ENCODE results near the gene PLCL2. TPM values are rescaled to one million over a fixed set of nuclear protein-coding genes. Genes with fewer than 3 reads are reported as not detected.

Gene PLCL2
- total and polyA plus RNA-seq, 2 donors, result 7.0 to 17.8 TPM

DNA sequence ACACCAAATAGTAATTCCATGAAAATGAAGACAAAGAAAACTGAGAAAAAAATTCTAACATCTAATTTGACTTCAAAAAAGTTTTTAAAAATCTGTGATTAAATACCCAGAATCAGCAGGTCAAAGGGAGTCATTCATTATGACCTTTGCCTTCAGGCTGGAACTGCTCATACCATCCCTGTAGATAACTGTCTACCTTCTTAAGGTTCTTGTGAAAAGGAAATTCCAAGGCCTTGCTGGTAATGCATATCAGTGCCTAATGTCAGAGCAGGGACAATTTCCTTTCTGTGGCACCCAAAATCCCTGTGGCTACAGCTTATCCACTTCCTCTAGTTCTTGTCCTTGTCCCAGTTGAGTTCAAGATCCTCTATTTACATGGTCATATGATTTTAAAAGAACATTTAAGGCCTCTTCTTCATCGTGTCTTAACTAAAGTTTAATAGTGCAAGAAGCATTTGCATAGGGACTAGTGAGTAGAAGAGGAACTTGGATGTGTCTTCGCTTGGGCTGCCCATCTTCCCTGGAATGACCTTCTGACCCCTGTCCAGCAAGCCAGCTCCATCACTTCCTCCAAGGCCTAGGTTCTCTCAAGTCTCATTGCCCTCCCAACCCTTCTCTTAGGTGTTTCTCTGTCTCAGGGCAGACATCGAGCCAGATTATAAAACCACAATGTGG, 8.7 kb upstream of the PLCL2 start:
- no peaks in the 10 kb centered on the region for H3K4me1 ChIP-seq (ENCODE audit: control insufficient read depth in 2 of 2, insufficient read depth in 2 of 2, low read length in 2 of 2)
- no peak overlapping the region for H3K27ac ChIP-seq (ENCODE audit: low read depth in 1 of 2, low read length in 1 of 2)
- no peaks in the 10 kb centered on the region for H3K36me3 ChIP-seq (ENCODE audit: control insufficient read depth in 2 of 2, insufficient read depth in 2 of 2, low read length in 1 of 2)
- H3K27me3 ChIP-seq (ENCODE audit: control insufficient read depth in 2 of 2, insufficient read depth in 1 of 2, low read length in 1 of 2), result no peaks in the 10 kb centered on the region
- H3K4me3 ChIP-seq (ENCODE audit: low read length in 2 of 2), result no peak overlapping the region
- H3K9me3 ChIP-seq (ENCODE audit: control insufficient read depth in 2 of 2, insufficient read depth in 1 of 2, low read length in 1 of 2), result no peaks in the 10 kb centered on the region
- DNase-seq (ENCODE audit: low read depth in 6 of 9, low spot score in 9 of 9), result no peak
- 76% methylated on average over 3 of the region's 3 CpGs for WGBS

DNA sequence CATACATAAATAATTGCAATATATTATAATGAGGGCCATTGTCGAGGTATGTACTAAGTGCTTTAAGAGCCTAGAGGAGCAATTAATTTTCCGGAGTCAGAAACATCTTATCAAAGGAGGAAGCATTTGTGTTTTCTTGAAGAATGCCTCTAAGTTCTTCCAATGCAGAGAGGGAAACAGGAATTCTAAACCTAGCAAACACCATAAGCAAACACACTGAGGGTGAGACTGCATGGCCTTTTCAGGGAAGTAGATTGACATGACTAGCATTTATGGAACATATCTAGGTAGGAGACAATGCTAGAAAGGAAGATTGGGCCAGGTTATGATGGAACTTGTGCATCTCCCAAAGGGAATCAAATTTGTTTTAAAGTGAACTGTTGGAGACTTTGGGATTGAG, 7.2 kb upstream of the PLCL2 start:
- H3K9me3 ChIP-seq (ENCODE audit: control insufficient read depth in 2 of 2, insufficient read depth in 1 of 2, low read length in 1 of 2), result no peaks in the 10 kb centered on the region
- no peaks in the 10 kb centered on the region for H3K27me3 ChIP-seq (ENCODE audit: control insufficient read depth in 2 of 2, insufficient read depth in 1 of 2, low read length in 1 of 2)
- H3K27ac ChIP-seq (ENCODE audit: low read depth in 1 of 2, low read length in 1 of 2), result no peak overlapping the region
- H3K4me3 ChIP-seq (ENCODE audit: low read length in 2 of 2), result no peak overlapping the region
- H3K4me1 ChIP-seq (ENCODE audit: control insufficient read depth in 2 of 2, insufficient read depth in 2 of 2, low read length in 2 of 2), result no peaks in the 10 kb centered on the region
- H3K36me3 ChIP-seq (ENCODE audit: control insufficient read depth in 2 of 2, insufficient read depth in 2 of 2, low read length in 1 of 2), result no peaks in the 10 kb centered on the region
- DNase-seq (ENCODE audit: low read depth in 6 of 9, low spot score in 9 of 9), result no peak
- WGBS, result 95% methylated on average over 2 of the region's 2 CpGs

DNA sequence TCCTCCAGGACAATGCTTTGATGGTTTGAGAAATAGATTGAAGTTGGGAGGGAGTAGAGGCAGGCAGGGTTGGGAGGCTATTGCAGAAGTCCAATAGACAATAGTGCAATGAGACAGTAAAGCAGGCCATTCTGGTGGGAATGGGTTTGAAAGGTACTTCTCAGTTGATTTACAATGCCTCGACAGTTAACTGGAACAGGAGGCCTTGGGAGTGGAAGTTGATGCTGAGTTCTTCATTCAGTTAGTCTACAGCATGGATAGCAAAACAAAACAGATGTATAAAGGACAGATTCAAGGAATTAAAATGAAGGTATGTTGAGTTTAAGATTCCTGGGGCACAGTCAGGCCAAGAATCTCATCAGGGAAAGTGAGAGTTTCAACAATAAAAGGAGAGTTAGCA, 6.8 kb upstream of the PLCL2 start:
- Histone ChIP-seq H3K27me3 (ENCODE audit: control insufficient read depth in 2 of 2, insufficient read depth in 1 of 2, low read length in 1 of 2) (no peaks in the 10 kb centered on the region), H3K27ac (ENCODE audit: low read depth in 1 of 2, low read length in 1 of 2) (no peak overlapping the region), H3K4me1 (ENCODE audit: control insufficient read depth in 2 of 2, insufficient read depth in 2 of 2, low read length in 2 of 2) (no peaks in the 10 kb centered on the region), H3K36me3 (ENCODE audit: control insufficient read depth in 2 of 2, insufficient read depth in 2 of 2, low read length in 1 of 2) (no peaks in the 10 kb centered on the region), H3K9me3 (ENCODE audit: control insufficient read depth in 2 of 2, insufficient read depth in 1 of 2, low read length in 1 of 2) (no peaks in the 10 kb centered on the region), H3K4me3 (ENCODE audit: low read length in 2 of 2) (no peak overlapping the region)
- DNase-seq (ENCODE audit: low read depth in 6 of 9, low spot score in 9 of 9), result no peak
- 95% methylated on average over 1 of the region's 1 CpG for WGBS

DNA sequence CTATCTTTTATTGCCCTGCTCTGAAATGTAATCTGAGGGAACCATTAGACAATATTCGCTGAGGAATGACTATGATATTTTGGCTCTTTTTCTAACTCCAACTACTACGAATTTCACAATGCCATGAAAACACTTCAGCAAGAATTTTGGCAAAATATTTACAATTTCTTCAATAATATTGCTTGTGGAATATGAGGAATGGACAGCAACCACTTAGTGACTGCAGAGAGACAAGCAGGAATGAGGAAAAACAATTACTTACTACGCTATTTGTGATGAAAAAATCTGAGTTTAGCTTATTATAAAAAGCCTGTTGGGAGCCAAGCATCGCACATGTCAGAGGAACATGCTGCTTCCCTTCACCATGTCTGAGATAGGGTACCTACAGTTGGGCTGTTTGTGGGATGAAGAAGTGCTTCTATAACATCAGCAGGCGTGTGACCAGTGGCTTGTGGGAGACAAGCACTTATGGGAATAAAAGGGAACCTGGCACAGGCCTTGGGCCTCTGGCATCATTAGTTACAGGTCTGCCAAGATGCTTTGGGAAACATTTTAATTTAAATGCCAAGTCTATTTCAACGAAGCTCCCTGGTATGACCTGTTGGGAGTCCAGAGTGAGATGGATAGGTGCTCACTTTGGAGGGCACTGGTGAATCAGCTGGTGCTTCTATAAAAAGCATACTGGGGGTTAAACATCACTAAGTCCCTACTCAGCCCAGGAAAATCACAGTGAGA, 2.7 kb upstream of the PLCL2 start:
- no peak overlapping the region for H3K27ac ChIP-seq (ENCODE audit: low read depth in 1 of 2, low read length in 1 of 2)
- no peak for DNase-seq (ENCODE audit: low read depth in 6 of 9, low spot score in 9 of 9)

DNA sequence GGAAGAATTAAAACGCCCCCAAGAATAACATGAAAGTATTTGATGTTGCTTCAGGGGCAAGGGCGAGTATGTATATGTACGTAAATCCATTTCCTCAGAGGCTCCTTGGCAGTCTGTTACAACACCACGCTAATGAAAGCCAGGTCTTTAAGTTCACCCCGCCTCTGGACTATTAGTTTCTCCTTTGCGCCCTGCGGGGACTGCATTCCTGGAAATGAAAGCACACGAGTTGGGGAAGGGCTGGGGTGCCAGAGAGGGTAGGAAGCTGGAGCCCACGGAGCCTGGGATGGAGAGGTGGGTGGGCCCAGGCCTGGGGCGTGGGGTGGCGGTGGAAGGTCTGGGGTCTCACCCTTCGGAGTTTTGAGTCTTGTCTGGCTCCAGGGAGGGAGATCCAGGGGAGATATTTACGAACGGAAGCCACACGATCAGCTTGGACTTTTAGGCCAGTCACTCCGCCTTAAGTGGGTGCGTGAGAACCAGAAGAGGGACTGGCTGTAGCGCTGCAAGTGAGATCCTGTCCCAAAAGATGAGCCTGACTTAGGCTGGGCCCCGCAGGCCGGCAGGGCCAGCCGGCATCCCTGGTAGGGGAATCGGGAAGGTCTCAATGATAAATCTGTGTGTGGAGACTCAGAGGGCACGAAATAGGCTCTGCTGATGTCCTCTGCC, 1.6 kb upstream of the PLCL2 start:
- Histone ChIP-seq H3K4me3 (ENCODE audit: low read length in 2 of 2) (no peak overlapping the region), H3K27ac (ENCODE audit: low read depth in 1 of 2, low read length in 1 of 2) (no peak overlapping the region), H3K36me3 (ENCODE audit: control insufficient read depth in 2 of 2, insufficient read depth in 2 of 2, low read length in 1 of 2) (no peaks in the 10 kb centered on the region), H3K27me3 (ENCODE audit: control insufficient read depth in 2 of 2, insufficient read depth in 1 of 2, low read length in 1 of 2) (peaks cover 0 to 9% of the 10 kb centered on the region in 2 donors), H3K9me3 (ENCODE audit: control insufficient read depth in 2 of 2, insufficient read depth in 1 of 2, low read length in 1 of 2) (peaks cover 0 to 6% of the 10 kb centered on the region in 2 donors), H3K4me1 (ENCODE audit: control insufficient read depth in 2 of 2, insufficient read depth in 2 of 2, low read length in 2 of 2) (peaks cover 6 to 14% of the 10 kb centered on the region in 2 donors)
- DNase-seq (ENCODE audit: low read depth in 6 of 9, low spot score in 9 of 9), result no peak
- WGBS, result 96% methylated on average over 23 of the region's 23 CpGs

More for the DNA sequence above, 2.7 kb upstream of the PLCL2 start:
- Histone ChIP-seq H3K36me3 (ENCODE audit: control insufficient read depth in 2 of 2, insufficient read depth in 2 of 2, low read length in 1 of 2) (no peaks in the 10 kb centered on the region), H3K4me1 (ENCODE audit: control insufficient read depth in 2 of 2, insufficient read depth in 2 of 2, low read length in 2 of 2) (peaks cover 6 to 10% of the 10 kb centered on the region in 2 donors), H3K27me3 (ENCODE audit: control insufficient read depth in 2 of 2, insufficient read depth in 1 of 2, low read length in 1 of 2) (peaks cover 0 to 9% of the 10 kb centered on the region in 2 donors), H3K9me3 (ENCODE audit: control insufficient read depth in 2 of 2, insufficient read depth in 1 of 2, low read length in 1 of 2) (peaks cover 0 to 6% of the 10 kb centered on the region in 2 donors), H3K4me3 (ENCODE audit: low read length in 2 of 2) (no peak overlapping the region)
- WGBS, result 97% methylated on average over 6 of the region's 6 CpGs

DNA sequence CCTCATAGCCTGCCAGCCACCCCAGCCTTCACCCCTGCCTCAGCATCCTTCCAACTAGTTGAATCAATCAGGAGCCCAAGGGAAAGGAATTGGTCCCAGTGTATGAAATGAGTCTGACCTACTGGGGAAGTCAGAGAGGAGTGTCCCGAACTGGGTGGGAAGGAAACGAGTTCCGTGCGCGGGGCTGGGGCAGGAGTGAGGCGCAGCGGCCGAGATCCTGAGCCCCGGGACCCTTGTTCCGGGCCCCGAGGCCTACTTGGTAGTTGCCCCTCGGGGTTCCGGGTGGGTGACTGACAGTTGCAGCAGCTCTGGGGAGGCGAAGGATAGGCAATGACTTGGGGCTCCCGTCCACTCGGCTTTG, 1.1 kb upstream of the PLCL2 start:
- DNase-seq (ENCODE audit: low read depth in 6 of 9, low spot score in 9 of 9), result no peak
- H3K9me3 ChIP-seq (ENCODE audit: control insufficient read depth in 2 of 2, insufficient read depth in 1 of 2, low read length in 1 of 2), result peaks cover 0 to 6% of the 10 kb centered on the region in 2 donors
- peaks cover 0 to 9% of the 10 kb centered on the region in 2 donors for H3K27me3 ChIP-seq (ENCODE audit: control insufficient read depth in 2 of 2, insufficient read depth in 1 of 2, low read length in 1 of 2)
- H3K4me3 ChIP-seq (ENCODE audit: low read length in 2 of 2), result peak overlapping the region; percentile 52 to 71
- peaks cover 6 to 14% of the 10 kb centered on the region in 2 donors for H3K4me1 ChIP-seq (ENCODE audit: control insufficient read depth in 2 of 2, insufficient read depth in 2 of 2, low read length in 2 of 2)
- H3K27ac ChIP-seq (ENCODE audit: low read depth in 1 of 2, low read length in 1 of 2), result peak overlapping the region in 1 of 2 donors; percentile 21
- no peaks in the 10 kb centered on the region for H3K36me3 ChIP-seq (ENCODE audit: control insufficient read depth in 2 of 2, insufficient read depth in 2 of 2, low read length in 1 of 2)
- 80% methylated on average over 16 of the region's 16 CpGs for WGBS

DNA sequence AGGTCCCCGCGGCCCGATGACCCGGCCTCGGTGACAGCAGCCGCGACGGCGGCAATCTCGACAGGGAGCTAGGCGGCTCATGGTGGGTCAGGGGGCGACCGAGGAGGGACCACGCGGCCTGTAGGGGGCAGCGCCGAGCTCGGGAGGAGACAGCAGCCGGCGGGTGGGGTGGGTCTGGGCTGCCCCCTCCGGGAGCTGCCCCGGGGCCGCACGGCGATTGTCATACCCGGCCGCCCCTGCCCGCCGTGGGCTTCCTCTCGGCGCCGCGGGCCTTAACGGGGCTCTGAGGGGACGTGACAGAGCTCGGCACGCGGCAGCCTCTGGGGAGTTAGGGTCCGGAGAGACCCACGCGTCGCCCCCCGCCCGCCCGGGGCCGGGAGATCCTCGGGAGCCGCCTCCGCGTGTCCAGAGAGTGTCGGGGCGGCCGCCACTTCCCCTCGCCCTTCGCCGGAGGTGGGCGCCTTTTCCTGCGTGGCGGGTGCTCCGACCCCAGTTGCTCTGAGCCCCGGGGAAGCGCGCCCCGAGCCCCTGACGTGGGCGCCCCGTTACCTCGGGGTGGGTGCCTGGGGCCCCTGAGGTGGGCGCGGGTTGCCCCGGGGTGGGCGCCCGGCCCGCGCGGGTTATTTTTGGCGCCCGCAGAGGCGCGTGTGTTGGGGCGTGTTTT, 539 bp upstream of the PLCL2 start:
- 4% methylated on average over 81 of the region's 81 CpGs for WGBS
- Histone ChIP-seq H3K27me3 (ENCODE audit: control insufficient read depth in 2 of 2, insufficient read depth in 1 of 2, low read length in 1 of 2) (peaks cover 0 to 9% of the 10 kb centered on the region in 2 donors), H3K36me3 (ENCODE audit: control insufficient read depth in 2 of 2, insufficient read depth in 2 of 2, low read length in 1 of 2) (no peaks in the 10 kb centered on the region), H3K4me3 (ENCODE audit: low read length in 2 of 2) (peak overlapping the region; percentile 52 to 71), H3K4me1 (ENCODE audit: control insufficient read depth in 2 of 2, insufficient read depth in 2 of 2, low read length in 2 of 2) (peaks cover 9 to 19% of the 10 kb centered on the region in 2 donors), H3K27ac (ENCODE audit: low read depth in 1 of 2, low read length in 1 of 2) (peak overlapping the region; percentile 76 to 93), H3K9me3 (ENCODE audit: control insufficient read depth in 2 of 2, insufficient read depth in 1 of 2, low read length in 1 of 2) (peaks cover 0 to 6% of the 10 kb centered on the region in 2 donors)
- DNase-seq (ENCODE audit: low read depth in 6 of 9, low spot score in 9 of 9), result peak in 6 of 9 donors; percentile 51 to 81 (median 71)

DNA sequence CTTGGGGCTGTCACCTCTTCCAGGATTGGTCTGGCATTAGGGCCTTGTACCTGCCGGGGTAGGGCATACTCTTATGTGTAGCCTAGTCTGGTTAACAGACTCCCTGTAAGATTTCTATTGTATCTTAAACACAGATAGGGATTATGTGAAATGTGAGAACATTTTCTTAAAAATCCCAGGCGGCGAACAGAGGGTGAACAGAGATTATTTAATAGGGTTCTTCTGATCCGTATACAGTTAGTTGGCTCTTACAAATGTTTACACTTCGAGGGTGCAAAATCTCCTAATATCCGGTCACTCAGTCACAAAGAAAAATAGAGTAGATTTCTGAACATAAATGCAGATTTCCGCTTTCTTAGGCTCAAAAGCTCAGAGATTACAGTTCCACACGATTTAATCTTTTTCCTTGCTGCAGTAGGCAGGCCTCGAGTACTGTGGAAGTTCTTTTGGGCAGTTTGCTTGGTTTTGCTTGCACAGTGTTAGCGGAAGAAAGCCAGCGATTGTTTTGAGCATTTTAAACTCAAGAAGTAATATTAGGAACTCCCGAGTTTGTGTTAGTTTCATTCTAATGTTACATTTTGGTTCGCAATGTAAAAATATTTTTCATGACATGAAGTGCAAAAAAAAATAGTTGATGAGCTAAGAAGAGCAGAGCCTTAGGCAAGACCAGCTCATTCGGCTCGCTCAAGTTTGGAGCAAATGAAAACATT, 993 bp downstream of the PLCL2 start:
- Histone ChIP-seq H3K27ac (ENCODE audit: low read depth in 1 of 2, low read length in 1 of 2) (peak overlapping the region; percentile 47 to 48), H3K27me3 (ENCODE audit: control insufficient read depth in 2 of 2, insufficient read depth in 1 of 2, low read length in 1 of 2) (peaks cover 0 to 9% of the 10 kb centered on the region in 2 donors), H3K4me3 (ENCODE audit: low read length in 2 of 2) (peak overlapping the region; percentile 51 to 71), H3K36me3 (ENCODE audit: control insufficient read depth in 2 of 2, insufficient read depth in 2 of 2, low read length in 1 of 2) (no peaks in the 10 kb centered on the region), H3K4me1 (ENCODE audit: control insufficient read depth in 2 of 2, insufficient read depth in 2 of 2, low read length in 2 of 2) (peaks cover 12 to 21% of the 10 kb centered on the region in 2 donors), H3K9me3 (ENCODE audit: control insufficient read depth in 2 of 2, insufficient read depth in 1 of 2, low read length in 1 of 2) (peaks cover 0 to 6% of the 10 kb centered on the region in 2 donors)
- WGBS, result 7% methylated on average over 15 of the region's 15 CpGs
- DNase-seq (ENCODE audit: low read depth in 6 of 9, low spot score in 9 of 9), result peak in 1 of 9 donors; percentile 37
